Globus pallidus (tissue), 1 donor: ENCODE measurements around the gene PRMT1.

Experiments used
- DNase-seq: peaks from one replicate; pipeline ENCODE4 v3.0.0-alpha.2; 2015; ENCODE audit warnings: low spot score

The PRMT1 gene

GRCh38 chr19:49667473-49667872, 9.6 kb upstream of the PRMT1 start:
- no peak for DNase-seq

DNA sequence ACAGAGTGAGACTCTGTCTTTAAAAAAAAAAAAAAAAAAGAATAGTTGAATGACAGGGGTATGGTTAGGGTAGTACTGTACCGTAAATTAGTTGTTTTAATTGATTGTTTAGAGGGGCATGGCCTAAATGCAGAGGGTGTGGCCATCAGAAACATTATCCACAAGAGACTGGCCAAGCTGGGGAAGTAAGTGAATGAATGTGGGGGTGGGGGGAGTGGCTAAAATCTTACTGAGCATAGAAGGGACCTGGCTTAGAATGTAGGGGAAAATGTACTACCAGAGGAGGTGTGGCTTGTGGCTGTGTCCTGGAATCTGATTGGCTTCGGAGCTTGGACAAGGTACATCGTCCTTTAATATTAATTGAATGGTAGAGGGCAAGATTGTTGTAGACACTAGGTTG, 7.6 kb upstream of the PRMT1 start:
- DNase-seq: no peak

- peak; percentile 73 for DNase-seq
These were observed 4.7 kb upstream of the PRMT1 start for GRCh38 chr19:49672131-49672919.

- DNase-seq: no peak
These were observed 811 bp upstream of the PRMT1 start for GRCh38 chr19:49676136-49676783.

- DNase-seq: peak; percentile 100
These were observed 264 bp upstream of the PRMT1 start for GRCh38 chr19:49676784-49677230.

GRCh38 chr19:49677901-49678674, 1.0 kb downstream of the PRMT1 start:
- no peak for DNase-seq

DNA sequence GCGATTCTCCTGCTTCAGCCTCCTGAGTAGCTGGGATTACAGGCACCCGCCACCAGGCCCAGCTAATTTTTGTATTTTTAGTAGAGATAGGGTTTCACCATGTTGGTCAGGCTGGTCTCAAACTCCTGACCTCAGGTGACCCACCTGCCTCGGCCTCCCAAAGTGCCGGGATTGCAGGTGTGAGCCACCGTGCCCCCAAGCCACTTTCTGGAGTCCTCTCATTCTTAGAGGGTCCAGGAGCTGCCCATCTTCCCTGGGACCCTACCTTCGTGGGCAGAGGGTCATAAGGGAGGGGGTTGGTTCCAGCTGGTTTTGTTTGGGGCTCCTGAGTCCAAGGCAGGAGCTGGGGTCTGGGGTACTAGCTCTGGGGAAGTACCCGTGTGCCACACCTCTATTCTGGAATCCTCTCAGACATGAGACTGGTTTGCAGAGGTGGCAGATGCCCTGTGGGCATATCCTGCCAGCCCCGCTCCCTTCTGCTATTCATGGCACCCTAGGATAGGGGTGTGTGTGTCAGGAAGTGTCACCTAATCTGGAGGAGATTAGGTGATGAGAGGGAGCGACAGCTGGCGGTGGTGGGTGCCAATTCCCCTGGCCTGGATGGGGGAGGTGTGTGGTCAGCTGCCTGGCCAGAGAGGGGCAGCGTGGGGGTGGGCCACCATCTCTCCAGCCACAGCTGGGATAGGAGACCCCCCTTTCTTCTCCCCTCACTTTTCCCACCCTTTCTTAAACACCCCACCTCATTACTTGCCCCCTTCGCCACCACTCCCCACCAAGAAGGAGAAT, 2.1 kb downstream of the PRMT1 start:
- DNase-seq: no peak

DNA sequence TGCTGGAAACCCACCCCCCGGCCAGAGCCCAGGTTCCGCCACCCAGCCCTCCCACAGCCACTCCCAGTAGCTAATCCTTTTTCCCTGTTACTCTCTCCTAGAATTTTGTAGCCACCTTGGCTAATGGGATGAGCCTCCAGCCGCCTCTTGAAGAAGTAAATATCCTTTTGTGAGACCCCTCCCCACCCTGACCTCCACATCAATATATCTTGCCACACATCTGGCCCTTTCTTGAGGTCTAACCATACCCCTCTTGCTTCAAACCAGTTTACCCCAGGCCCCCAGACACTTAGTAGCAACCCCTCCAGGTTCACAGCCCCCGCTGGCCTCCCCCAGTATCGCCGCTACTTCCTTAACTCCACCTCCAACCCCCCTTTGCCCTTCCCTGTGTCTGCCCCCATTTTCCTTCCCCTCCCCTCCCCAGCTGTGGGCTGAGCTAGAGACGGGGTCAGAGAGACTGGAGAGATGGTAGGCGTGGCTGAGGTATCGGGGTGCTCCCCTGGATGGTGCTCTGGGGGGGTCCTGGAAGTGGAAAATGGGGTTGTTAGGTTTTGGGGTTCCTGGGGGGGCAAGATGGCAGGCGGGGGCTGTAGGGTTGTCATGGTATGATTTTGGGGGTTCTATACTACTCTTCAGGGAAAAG, 2.8 kb downstream of the PRMT1 start:
- no peak for DNase-seq

- DNase-seq: peak; percentile 84
These were observed 3.6 kb downstream of the PRMT1 start for GRCh38 chr19:49680421-49681351.

DNA sequence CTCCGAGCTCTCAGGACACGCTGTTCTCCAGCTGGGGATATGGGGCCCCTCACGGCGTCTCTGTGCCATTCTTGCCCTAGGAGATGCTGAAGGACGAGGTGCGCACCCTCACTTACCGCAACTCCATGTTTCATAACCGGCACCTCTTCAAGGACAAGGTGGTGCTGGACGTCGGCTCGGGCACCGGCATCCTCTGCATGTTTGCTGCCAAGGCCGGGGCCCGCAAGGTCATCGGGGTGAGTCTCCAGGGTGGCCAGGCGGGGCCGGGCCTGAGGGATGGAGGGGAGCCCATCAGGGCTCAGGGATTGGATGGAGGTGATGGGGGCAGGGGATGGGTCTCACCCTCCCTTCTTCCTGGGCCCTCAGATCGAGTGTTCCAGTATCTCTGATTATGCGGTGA, 4.8 kb downstream of the PRMT1 start:
- DNase-seq: no peak

- no peak for DNase-seq
These were observed 5.2 kb downstream of the PRMT1 start for GRCh38 chr19:49682274-49682673.

GRCh38 chr19:49683814-49684250, 6.8 kb downstream of the PRMT1 start:
- DNase-seq: no peak

DNA sequence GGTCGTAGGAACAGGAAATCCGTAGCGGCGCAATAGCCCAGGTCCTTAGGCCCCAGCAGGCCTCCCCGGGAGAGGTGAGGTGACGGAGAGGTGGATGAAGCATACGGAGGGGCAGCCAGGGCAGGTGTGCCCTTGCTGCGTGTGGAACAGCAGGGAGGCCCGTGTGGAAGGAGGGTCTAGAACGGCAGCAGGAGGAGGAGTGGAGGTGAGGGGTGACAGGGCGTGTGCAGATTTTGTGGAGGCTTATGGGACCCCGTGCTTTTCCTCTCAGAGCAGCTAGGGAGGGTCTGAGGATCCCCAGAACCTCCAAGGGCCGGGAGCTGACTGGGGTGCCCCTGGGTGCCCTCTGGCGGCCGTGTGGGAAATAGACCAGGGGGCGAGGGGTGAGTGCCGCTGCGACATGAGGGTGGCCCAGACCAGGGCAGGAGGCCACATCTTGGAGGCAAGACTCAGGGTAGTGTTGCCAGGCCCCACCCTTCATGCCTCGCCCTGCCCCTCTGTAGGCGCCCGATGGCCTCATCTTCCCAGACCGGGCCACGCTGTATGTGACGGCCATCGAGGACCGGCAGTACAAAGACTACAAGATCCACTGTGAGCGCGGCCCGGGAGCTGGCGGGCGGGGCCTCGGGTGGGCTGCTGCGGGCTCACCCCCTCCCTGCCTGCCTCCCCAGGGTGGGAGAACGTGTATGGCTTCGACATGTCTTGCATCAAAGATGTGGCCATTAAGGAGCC, 7.3 kb downstream of the PRMT1 start:
- no peak for DNase-seq

- DNase-seq: no peak
These were observed 8.0 kb downstream of the PRMT1 start for GRCh38 chr19:49684983-49685553.

GRCh38 chr19:49685845-49686332, 8.8 kb downstream of the PRMT1 start:
- no peak for DNase-seq

DNA sequence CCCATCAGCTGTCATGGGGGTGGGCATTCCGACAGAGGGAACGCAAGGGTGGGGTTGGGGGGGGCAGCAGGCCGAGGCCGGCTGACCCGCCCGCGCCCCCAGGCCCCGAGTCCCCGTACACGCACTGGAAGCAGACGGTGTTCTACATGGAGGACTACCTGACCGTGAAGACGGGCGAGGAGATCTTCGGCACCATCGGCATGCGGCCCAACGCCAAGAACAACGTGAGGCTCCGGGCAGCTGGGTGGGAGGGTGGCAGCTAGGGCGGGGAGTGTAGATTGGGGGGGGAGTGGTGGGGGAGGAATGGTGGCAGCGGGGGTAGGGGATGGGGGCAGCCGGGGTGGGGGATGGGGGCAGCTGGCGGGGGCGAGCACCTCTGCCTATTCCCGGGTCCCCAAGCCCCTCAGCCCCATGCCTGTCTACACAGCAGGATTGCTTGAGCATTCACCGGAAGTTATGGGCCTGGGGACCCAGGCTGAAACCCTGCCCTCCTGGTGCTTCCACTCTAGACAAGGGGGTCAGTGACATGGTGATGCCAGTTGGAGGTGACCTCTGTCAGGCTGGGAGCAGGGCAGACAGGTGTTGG, 9.5 kb downstream of the PRMT1 start:
- DNase-seq: no peak

DNA sequence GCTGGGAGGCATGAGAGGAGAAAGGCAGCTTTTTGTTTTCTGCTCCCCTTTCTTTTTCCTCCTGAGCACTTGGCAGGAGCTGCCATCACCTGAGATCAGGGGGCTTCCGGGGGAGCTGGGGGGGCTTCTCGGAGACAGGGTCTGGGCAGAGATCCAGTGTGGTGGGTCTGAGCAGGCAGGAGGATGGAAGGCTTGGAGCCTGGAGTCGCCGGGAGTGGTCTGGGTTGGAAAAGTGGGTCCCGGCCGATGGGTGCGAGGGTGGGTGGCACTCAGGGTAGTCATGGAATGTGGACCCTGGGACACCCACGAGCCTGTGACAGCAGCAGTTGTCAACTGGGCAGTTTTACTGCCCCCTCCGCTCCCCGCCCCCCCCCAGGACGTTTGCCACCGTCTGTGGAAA, 10.1 kb downstream of the PRMT1 start:
- no peak for DNase-seq

DNA sequence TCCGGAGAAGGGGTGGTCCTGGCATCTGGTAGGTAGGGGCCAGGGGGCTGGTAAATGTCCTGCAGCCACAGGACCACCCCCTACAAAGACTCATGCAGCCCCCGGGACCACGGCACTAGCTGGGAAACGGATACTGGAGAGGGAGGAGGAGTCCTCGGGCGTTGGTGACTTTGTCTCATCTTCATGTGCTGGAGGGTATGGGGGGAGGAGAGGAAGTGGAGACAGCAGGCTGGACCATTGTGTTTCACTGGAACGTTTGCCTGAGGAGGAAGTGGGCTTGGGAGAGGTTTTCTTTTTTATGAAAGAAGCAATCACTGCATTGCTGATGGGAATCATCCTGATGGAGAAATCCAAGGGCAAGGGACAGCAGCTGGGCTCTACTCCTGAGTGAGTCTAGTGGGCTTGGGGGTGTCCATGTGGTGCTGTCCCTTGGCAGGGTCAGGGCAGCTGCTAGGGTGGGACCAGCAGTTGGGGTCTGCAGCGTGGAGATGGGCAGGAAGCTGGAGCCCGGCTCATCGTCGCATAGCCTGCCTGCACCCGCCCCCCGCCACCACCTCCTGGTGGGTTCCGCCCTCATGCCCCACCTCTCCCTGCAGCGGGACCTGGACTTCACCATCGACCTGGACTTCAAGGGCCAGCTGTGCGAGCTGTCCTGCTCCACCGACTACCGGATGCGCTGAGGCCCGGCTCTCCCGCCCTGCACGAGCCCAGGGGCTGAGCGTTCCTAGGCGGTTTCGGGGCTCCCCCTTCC, 10.7 kb downstream of the PRMT1 start:
- no peak for DNase-seq
